ENCODE data around the gene IGFBP1. TPM values are rescaled to one million over a fixed set of nuclear protein-coding genes. Genes with fewer than 3 reads are reported as not detected.

The IGFBP1 gene
- total RNA-seq, 3 donors from 2014 or later: not detected

DNA sequence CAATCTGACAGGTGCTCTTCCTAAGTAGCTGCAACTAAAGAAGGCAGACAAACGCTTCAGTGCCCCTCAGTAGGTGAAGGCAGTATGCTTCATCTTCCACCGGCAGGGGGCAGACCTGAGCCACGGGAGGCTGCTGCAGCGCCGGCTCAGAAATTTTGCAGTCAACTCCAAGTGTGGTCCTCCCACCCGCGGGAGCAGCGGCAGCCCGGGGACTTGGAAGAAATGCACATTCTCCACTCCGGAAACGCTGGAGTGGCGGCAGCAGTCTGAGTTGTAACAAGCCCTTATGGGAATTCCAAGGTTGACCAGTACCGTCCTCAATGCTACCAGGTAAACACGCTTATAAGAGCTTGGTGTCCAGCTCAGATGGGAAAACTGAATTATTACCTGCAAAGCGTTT is 29.4 kb downstream of the IGFBP1 start:
- no peak overlapping the region for H3K4me3 ChIP-seq
- H3K4me1 ChIP-seq (ENCODE audit: low read depth): no peaks in the 10 kb centered on the region
- H3K36me3 ChIP-seq (ENCODE audit: low read depth): no peaks in the 10 kb centered on the region
- DNase-seq: peak; percentile 59 to 84 (median 81)
- ATAC-seq: peak; percentile 63
- no peaks in the 10 kb centered on the region for H3K9me3 ChIP-seq
- intact Hi-C loops (cut with DNase I, micrococcal nuclease): loop anchor here (5.0 to 10.0 kb wide), 3 partner anchors 1170 to 1265 kb away; no protein-coding TSS in a partner anchor
- TF ChIP-seq, protein P1, sequence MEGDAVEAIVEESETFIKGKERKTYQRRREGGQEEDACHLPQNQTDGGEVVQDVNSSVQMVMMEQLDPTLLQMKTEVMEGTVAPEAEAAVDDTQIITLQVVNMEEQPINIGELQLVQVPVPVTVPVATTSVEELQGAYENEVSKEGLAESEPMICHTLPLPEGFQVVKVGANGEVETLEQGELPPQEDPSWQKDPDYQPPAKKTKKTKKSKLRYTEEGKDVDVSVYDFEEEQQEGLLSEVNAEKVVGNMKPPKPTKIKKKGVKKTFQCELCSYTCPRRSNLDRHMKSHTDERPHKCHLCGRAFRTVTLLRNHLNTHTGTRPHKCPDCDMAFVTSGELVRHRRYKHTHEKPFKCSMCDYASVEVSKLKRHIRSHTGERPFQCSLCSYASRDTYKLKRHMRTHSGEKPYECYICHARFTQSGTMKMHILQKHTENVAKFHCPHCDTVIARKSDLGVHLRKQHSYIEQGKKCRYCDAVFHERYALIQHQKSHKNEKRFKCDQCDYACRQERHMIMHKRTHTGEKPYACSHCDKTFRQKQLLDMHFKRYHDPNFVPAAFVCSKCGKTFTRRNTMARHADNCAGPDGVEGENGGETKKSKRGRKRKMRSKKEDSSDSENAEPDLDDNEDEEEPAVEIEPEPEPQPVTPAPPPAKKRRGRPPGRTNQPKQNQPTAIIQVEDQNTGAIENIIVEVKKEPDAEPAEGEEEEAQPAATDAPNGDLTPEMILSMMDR (IDR thresholded peaks at IDR 0.05): peak; percentile 87

DNA sequence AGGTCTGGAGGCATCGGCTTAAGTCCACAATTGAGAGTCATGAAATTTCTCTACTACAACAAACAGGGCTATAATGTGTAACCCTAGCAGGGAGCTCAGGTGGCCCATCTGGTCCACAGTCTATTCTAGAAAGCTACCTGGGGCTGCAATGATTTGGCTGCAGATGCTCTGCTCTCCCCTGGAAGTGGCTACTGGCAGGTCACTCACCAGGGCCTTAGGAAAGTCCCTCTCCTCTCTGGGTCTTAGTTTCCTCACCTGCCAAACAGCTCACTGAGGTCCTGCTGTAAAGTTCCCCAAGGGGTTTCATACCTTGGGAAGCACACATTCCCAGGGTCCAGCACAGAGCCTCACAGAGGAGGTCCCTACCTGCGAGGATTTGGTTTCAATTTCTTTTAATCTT is 30.3 kb downstream of the IGFBP1 start:
- no peak for DNase-seq
- Histone ChIP-seq H3K4me1 (ENCODE audit: low read depth) (no peaks in the 10 kb centered on the region), H3K36me3 (ENCODE audit: low read depth) (no peaks in the 10 kb centered on the region), H3K4me3 (no peak overlapping the region), H3K9me3 (no peaks in the 10 kb centered on the region)
- intact Hi-C loops (cut with DNase I, micrococcal nuclease): loop anchor here (5.0 to 10.0 kb wide), 3 partner anchors 1169 to 1264 kb away; no protein-coding TSS in a partner anchor
- ATAC-seq: no peak
- TF ChIP-seq, protein P1 (IDR thresholded peaks at IDR 0.05): no peak

DNA sequence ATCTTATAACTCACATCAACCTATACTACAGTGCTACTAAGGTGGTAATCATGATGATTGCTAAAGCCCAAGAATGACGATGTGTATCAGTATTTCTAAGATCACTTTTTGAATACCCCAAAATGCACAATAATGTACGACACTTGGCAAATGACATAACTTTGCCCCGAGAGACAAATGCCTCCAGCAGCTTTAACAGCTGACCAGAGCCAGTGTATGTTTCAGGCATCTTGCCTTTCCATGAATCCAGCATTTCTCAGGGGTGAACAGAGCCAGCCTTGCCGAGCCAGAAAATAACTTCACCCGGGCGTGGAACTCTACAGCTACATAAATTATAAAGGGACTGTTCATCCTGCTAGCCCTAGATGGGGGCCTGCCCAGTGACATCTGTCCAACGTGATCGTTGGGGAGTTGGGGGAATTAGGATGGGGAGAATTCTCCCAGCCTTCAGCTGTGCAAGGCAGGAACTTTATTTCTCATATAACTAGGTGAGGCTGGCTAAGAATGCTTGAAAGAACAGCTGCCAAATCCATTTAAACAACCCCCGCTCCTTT is 31.0 kb downstream of the IGFBP1 start:
- TF ChIP-seq, protein P1 (IDR thresholded peaks at IDR 0.05): no peak
- no peaks in the 10 kb centered on the region for H3K4me1 ChIP-seq (ENCODE audit: low read depth)
- no peak overlapping the region for H3K4me3 ChIP-seq
- intact Hi-C loops (cut with DNase I, micrococcal nuclease): loop anchor here (5.0 to 10.0 kb wide), 3 partner anchors 1168 to 1263 kb away; no protein-coding TSS in a partner anchor
- no peak for ATAC-seq
- no peaks in the 10 kb centered on the region for H3K9me3 ChIP-seq
- H3K36me3 ChIP-seq (ENCODE audit: low read depth): no peaks in the 10 kb centered on the region
- DNase-seq: no peak

DNA sequence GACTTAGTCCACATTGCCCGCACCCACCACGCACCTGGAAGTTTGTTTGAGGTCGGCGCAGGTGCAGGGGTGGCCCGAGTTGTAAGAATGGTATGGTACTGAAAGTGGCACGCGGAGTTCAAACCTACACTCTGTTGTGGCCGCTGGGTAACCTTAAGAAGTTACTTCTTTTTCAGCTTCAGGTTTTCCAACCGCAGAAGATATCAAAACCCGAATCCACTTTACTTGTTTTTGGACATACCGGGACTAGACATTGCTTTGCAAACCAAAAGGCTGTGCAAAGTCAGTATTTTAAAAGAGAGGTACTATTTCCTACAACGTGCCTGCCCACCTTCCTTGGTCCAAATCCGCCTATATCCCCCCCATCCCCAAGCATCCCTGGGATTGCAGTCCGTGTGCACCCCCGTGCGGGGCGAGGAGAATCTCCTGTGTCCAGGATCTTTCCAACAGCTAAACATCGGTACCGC is 31.7 kb downstream of the IGFBP1 start:
- TF ChIP-seq, protein P1 (IDR thresholded peaks at IDR 0.05): no peak
- H3K9me3 ChIP-seq: no peaks in the 10 kb centered on the region
- no peaks in the 10 kb centered on the region for H3K36me3 ChIP-seq (ENCODE audit: low read depth)

DNA sequence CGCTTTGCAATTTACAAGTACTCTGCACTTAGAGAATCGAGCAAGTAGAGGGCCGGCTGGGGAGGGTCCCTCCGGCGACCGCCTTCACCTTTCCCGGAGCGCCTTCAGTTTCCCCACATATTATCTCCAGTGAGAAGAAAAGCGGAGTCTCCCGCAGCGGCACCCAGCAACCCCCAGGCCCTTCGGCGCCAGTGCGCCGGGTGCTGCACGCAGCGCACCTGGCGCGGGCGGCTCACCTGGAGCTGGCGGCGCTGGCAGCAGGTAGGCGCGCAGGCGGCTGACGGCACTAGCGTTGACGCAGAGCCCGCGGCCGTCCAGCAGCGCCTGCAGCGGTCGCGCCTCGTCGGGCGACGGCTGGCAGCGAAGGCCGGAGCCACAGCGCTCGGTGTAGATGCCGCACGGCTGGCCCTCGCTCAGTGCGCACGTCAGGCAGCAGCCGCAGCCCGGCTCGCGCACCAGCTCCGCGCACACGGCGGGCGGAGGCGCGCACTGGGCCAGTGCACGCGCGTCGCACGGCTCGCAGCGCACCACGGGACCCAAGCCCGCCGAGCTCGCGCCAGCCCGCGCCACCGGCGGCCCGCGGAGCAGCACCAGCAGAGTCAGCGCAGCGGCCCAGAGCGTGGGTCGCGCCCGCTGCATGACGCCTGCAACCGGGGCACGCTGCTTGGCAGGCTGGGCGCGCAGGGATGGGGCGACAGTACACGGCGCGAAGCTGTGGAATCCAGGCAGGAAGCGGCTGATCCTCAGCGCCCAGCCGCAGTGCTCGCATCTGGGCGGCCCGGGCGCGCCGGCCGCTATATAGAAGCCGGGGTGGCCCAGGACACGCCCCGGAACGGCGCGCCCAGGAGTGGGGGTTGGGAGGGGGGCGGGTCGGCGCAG is 32.5 kb downstream of the IGFBP1 start, which contains the start of gene IGFBP3:
Gene IGFBP3 (minus strand): TSS at position 771 of the 879 bp plus-strand sequence. CDS start 132 bp downstream, at position 639.
- intact Hi-C loops (cut with DNase I, micrococcal nuclease): loop anchor here (5.0 to 10.0 kb wide), 2 partner anchors 432 to 1164 kb away; no protein-coding TSS in a partner anchor
- no peaks in the 10 kb centered on the region for H3K4me1 ChIP-seq (ENCODE audit: low read depth)
- H3K9me3 ChIP-seq: no peaks in the 10 kb centered on the region
- TF ChIP-seq, protein P1 (IDR thresholded peaks at IDR 0.05): no peak
- peak; percentile 74 for ATAC-seq
- H3K36me3 ChIP-seq (ENCODE audit: low read depth): no peaks in the 10 kb centered on the region
- DNase-seq: peak in 2 of 3 donors; percentile 15 to 48
- H3K4me3 ChIP-seq: no peak within 1 kb of the TSS

More for the DNA sequence above, 31.7 kb downstream of the IGFBP1 start:
- H3K4me3 ChIP-seq: no peak overlapping the region
- DNase-seq (no peak), ATAC-seq (no peak)
- intact Hi-C loops (cut with DNase I, micrococcal nuclease): loop anchor here (5.0 to 10.0 kb wide), 5 partner anchors 432 to 1262 kb away; no protein-coding TSS in a partner anchor
- H3K4me1 ChIP-seq (ENCODE audit: low read depth): no peaks in the 10 kb centered on the region

Measured in mucosa of descending colon (tissue), 3 donors.